H1 (cell line): ENCODE data around the gene GLG1. TPM values are rescaled to one million over a fixed set of nuclear protein-coding genes. Genes with fewer than 3 reads are reported as not detected.

Source experiments
- CTCF ChIA-PET: fragments of 300-600 bp; sonication (Branson Sonifier 250); formaldehyde crosslinking; loops from one replicate; lab custom pipeline; 2021; ENCODE audit not compliant: partially characterized antibody; lab: Charles Lee
- POLR2A ChIA-PET: fragments of 300-600 bp; sonication (Branson Sonifier 250); formaldehyde crosslinking; loops from one replicate; lab custom pipeline; 2021; ENCODE audit warnings: inconsistent platforms; ENCODE audit not compliant: partially characterized antibody; lab: Charles Lee
- DNase-seq, 2 experiments: peaks; one replicate each; pipeline versions ENCODE4 v3.0.0 to v3.0.0-alpha.2; 2010 to 2022; ENCODE audit warnings: low spot score in 2 of 2, low read depth in 1 of 2, mixed read lengths in 1 of 2
- FAIRE-seq: peaks from 2 replicates; lab custom pipeline; 2011; peaks lifted over from hg19 to GRCh38; lab: Jason Lieb, UNC
- H2AFZ ChIP-seq: 2 replicates; pipeline ENCODE4 v1.8.1; 2012; ENCODE audit warnings: low read length, inconsistent platforms
- H2AK5ac ChIP-seq: 2 replicates; pipeline ENCODE4 v1.6.1; 2013; ENCODE audit warnings: low read depth, low read length
- H2BK120ac ChIP-seq: replicated peaks from 2 replicates; pipeline ENCODE3; 2013; ENCODE audit warnings: low read depth, low read length, inconsistent platforms
- H2BK12ac ChIP-seq: 2 replicates; pipeline ENCODE4 v1.6.1; 2013; ENCODE audit warnings: low read depth, low read length
- H2BK15ac ChIP-seq: 2 replicates; pipeline ENCODE4 v1.6.1; 2013; ENCODE audit warnings: low read length
- H2BK20ac ChIP-seq: 2 replicates; pipeline ENCODE4 v1.6.1; 2013; ENCODE audit warnings: low read length
- H2BK5ac ChIP-seq: 2 replicates; pipeline ENCODE4 v1.6.1; 2013; ENCODE audit warnings: low read depth, low read length
- H3K14ac ChIP-seq: 2 replicates; pipeline ENCODE4 v1.6.1; 2013; ENCODE audit warnings: inconsistent platforms; ENCODE audit not compliant: insufficient read length
- H3K18ac ChIP-seq: 2 replicates; pipeline ENCODE4 v1.6.1; 2013; ENCODE audit warnings: low read length; ENCODE audit errors: extremely low read depth
- H3K23ac ChIP-seq: 2 replicates; pipeline ENCODE4 v1.6.1; 2013; ENCODE audit warnings: inconsistent platforms; ENCODE audit not compliant: insufficient read length
- H3K23me2 ChIP-seq: 2 replicates; pipeline ENCODE4 v1.6.1; 2013; ENCODE audit warnings: low read depth, low read length
- H3K27ac ChIP-seq: 2 replicates; pipeline ENCODE4 v1.6.1; 2011; ENCODE audit warnings: low read depth, low read length, inconsistent platforms
- H3K27me3 ChIP-seq, 4 experiments: replicated peaks in 1 of 4; 1 replicate in 1 of 4; 2 replicates in 3 of 4; pipeline versions ENCODE4 v1.6.1 to v1.8.1; 2011 to 2013; ENCODE audit warnings: low read length in 3 of 4, mild to moderate bottlenecking in 3 of 4, inconsistent platforms in 2 of 4, mixed read lengths in 2 of 4, moderate library complexity in 1 of 4; ENCODE audit not compliant: control insufficient read depth in 3 of 4, insufficient read depth in 3 of 4; ENCODE audit errors: extremely low read depth in 1 of 4
- H3K36me3 ChIP-seq, 4 experiments: 2 replicates each; pipeline versions ENCODE4 v1.6.1 to v1.8.1; 2011 to 2013; ENCODE audit warnings: mild to moderate bottlenecking in 4 of 4, low read length in 3 of 4, moderate library complexity in 2 of 4, control low read depth in 1 of 4, inconsistent platforms in 1 of 4; ENCODE audit not compliant: insufficient read depth in 4 of 4, control insufficient read depth in 2 of 4
- H3K4ac ChIP-seq: replicated peaks from 2 replicates; pipeline ENCODE3; 2013; ENCODE audit warnings: low read length, low read depth, mixed read lengths, inconsistent platforms; ENCODE audit not compliant: insufficient read length
- H3K4me1 ChIP-seq, 4 experiments: replicated peaks in 1 of 4; 1 replicate in 1 of 4; 2 replicates in 3 of 4; pipeline versions ENCODE4 v1.6.1 to v1.8.1; 2011 to 2013; ENCODE audit warnings: low read length in 3 of 4, inconsistent platforms in 2 of 4, mixed read lengths in 1 of 4; ENCODE audit not compliant: insufficient read depth in 4 of 4, control insufficient read depth in 3 of 4
- H3K4me2 ChIP-seq, 2 experiments: 2 replicates each; pipeline versions ENCODE4 v1.6.1 to v1.8.1; 2011 to 2013; ENCODE audit warnings: low read depth in 2 of 2, low read length in 2 of 2, control low read depth in 1 of 2, inconsistent platforms in 1 of 2, mild to moderate bottlenecking in 1 of 2; ENCODE audit not compliant: insufficient read depth in 1 of 2
- H3K4me3 ChIP-seq, 4 experiments: fragments of 200-600, 300-600 bp in 1 of 4; sonication (generic), shearing (Covaris generic), sonication (Bioruptor Twin) in 1 of 4; 2 replicates each; pipeline versions ENCODE4 v1.5.1 to v1.8.1; 2011 to 2016; ENCODE audit warnings: low read length in 4 of 4, low read depth in 3 of 4, control low read depth in 2 of 4, inconsistent platforms in 2 of 4, mild to moderate bottlenecking in 2 of 4, mixed read lengths in 1 of 4, moderate library complexity in 1 of 4; ENCODE audit not compliant: insufficient read depth in 2 of 4; ENCODE audit errors: extremely low read depth in 1 of 4
- H3K56ac ChIP-seq: replicated peaks from 2 replicates; pipeline ENCODE3; 2013; ENCODE audit warnings: low read depth, mild to moderate bottlenecking, mixed read lengths, low read length, inconsistent platforms; ENCODE audit not compliant: insufficient read length
- H3K79me1 ChIP-seq: 2 replicates; pipeline ENCODE4 v1.6.1; 2013; ENCODE audit warnings: low read depth, low read length, control low read depth
- H3K79me2 ChIP-seq, 2 experiments: 2 replicates each; pipeline versions ENCODE4 v1.6.1 to v1.8.1; 2012 to 2013; ENCODE audit warnings: low read length in 2 of 2, mild to moderate bottlenecking in 2 of 2, inconsistent platforms in 1 of 2; ENCODE audit not compliant: insufficient read depth in 2 of 2, control insufficient read depth in 1 of 2
- H3K9ac ChIP-seq, 4 experiments: replicated peaks in 1 of 4; 1 replicate in 1 of 4; 2 replicates in 3 of 4; pipeline versions ENCODE4 v1.6.1 to v1.8.1; 2011 to 2013; ENCODE audit warnings: low read depth in 3 of 4, low read length in 3 of 4, control low read depth in 2 of 4, mild to moderate bottlenecking in 2 of 4, moderate library complexity in 2 of 4, inconsistent platforms in 1 of 4; ENCODE audit errors: extremely low read depth in 1 of 4
- H3K9me3 ChIP-seq, 2 experiments: 2 replicates each; pipeline versions ENCODE4 v1.6.1 to v1.8.1; 2012 to 2013; ENCODE audit warnings: mild to moderate bottlenecking in 2 of 2, moderate library complexity in 2 of 2, control low read depth in 1 of 2, inconsistent platforms in 1 of 2, low read depth in 1 of 2, low read length in 1 of 2, mixed read lengths in 1 of 2; ENCODE audit not compliant: insufficient read depth in 2 of 2
- H4K20me1 ChIP-seq, 2 experiments: replicated peaks in 1 of 2; 2 replicates each; pipeline versions ENCODE3 to v1.8.1; 2011 to 2013; ENCODE audit warnings: inconsistent platforms in 2 of 2, low read length in 2 of 2, mild to moderate bottlenecking in 1 of 2; ENCODE audit not compliant: insufficient read depth in 2 of 2, control insufficient read depth in 1 of 2
- H4K5ac ChIP-seq: 2 replicates; pipeline ENCODE4 v1.6.1; 2013; ENCODE audit warnings: low read length, low read depth, mixed read lengths, inconsistent platforms; ENCODE audit not compliant: insufficient read length
- H4K8ac ChIP-seq: 2 replicates; pipeline ENCODE4 v1.8.0; 2013; ENCODE audit warnings: mild to moderate bottlenecking, moderate library complexity, low read length, inconsistent platforms; ENCODE audit not compliant: insufficient read depth; ENCODE audit errors: extremely low read depth
- H4K91ac ChIP-seq: replicated peaks from 2 replicates; pipeline ENCODE3; 2013; ENCODE audit warnings: low read length, mixed read lengths, inconsistent platforms; ENCODE audit not compliant: insufficient read length
- EGR1 ChIP-seq: IDR thresholded peaks from 2 replicates; pipeline ENCODE4 v1.6.1; 2011; ENCODE audit warnings: low read depth, low read length, borderline replicate concordance
- FOSL1 ChIP-seq: IDR thresholded peaks from 2 replicates; pipeline ENCODE4 v1.6.1; 2011; ENCODE audit warnings: mild to moderate bottlenecking, low read depth, low read length, moderate library complexity; ENCODE audit not compliant: insufficient read depth
- GTF2F1 ChIP-seq: IDR thresholded peaks from 2 replicates; pipeline ENCODE4 v1.6.1; 2012; ENCODE audit warnings: low read depth, low read length, improper control_type of control experiment, borderline replicate concordance
- HDAC6 ChIP-seq: IDR thresholded peaks from one replicate; pipeline ENCODE4 v1.7.1; 2012; ENCODE audit warnings: low read depth, mild to moderate bottlenecking, inconsistent platforms, low read length, moderate library complexity
- JUN ChIP-seq: IDR thresholded peaks from 2 replicates; pipeline ENCODE4 v1.6.1; 2011; ENCODE audit warnings: low read depth, mild to moderate bottlenecking, improper control_type of control experiment, low read length
- POLR2A ChIP-seq, 2 experiments: IDR thresholded peaks; 1 replicate in 1 of 2; 2 replicates in 1 of 2; pipeline ENCODE4 v1.6.1; 2011; ENCODE audit warnings: low read depth in 2 of 2, low read length in 2 of 2, mild to moderate bottlenecking in 2 of 2; ENCODE audit errors: control extremely low read depth in 1 of 2
- POU5F1 ChIP-seq: IDR thresholded peaks from 2 replicates; pipeline ENCODE4 v1.6.1; 2011; ENCODE audit warnings: low read depth, mild to moderate bottlenecking, low read length, moderate library complexity
- RAD21 ChIP-seq, 2 experiments: IDR thresholded peaks in 1 of 2; conservative IDR thresholded peaks in 1 of 2; 2 replicates each; pipeline ENCODE4 v1.6.1; 2011; ENCODE audit warnings: low read depth in 2 of 2, low read length in 2 of 2, improper control_type of control experiment in 1 of 2, inconsistent platforms in 1 of 2, mild to moderate bottlenecking in 1 of 2, moderate library complexity in 1 of 2
- SP1 ChIP-seq: IDR thresholded peaks from 2 replicates; pipeline ENCODE4 v1.6.1; 2011; ENCODE audit warnings: low read depth, low read length
- SUZ12 ChIP-seq: fragments of 200-600 bp; sonication (generic); IDR thresholded peaks from 2 replicates; pipeline ENCODE4 v1.6.1; 2012; ENCODE audit warnings: mild to moderate bottlenecking, inconsistent platforms, low read length, moderate library complexity, mixed read lengths
- TAF1 ChIP-seq: IDR thresholded peaks from 2 replicates; pipeline ENCODE4 v1.6.1; 2011; ENCODE audit warnings: mild to moderate bottlenecking, low read depth, low read length
- TBP ChIP-seq: IDR thresholded peaks from 2 replicates; pipeline ENCODE4 v1.6.1; 2011; ENCODE audit warnings: low read depth, low read length, improper control_type of control experiment
- WGBS, 2 experiments: shearing (Covaris generic) in 1 of 2; methylation state at CpG; one replicate each; pipeline versions ENCODE4 v1.1.6 to v1.1.7; 2013 to 2015; ENCODE audit warnings: low lambda C conversion rate in 2 of 2, mixed read lengths in 2 of 2, inconsistent platforms in 1 of 2, low coverage in 1 of 2, missing lambda C conversion rate in 1 of 2; ENCODE audit not compliant: insufficient replicate concordance in 2 of 2, insufficient coverage in 1 of 2, insufficient read length in 1 of 2; ENCODE audit errors: extremely low coverage in 1 of 2, missing lambda C conversion rate in 1 of 2; 5-methylcytosine and 5-hydroxymethylcytosine counted together
- polyA plus RNA-seq, 7 experiments: library from polyadenylated mRNA; depleted of rRNA in 3 of 7; stranded (reverse) in 5 of 7; unstranded in 2 of 7; fragments of >200 nt in 5 of 7; fragments of 200-250 nt in 2 of 7; gene quantifications; 1 replicate in 5 of 7; 2 replicates in 1 of 7; 4 replicates in 1 of 7; pipeline versions ENCODE4 v1.2.1 to v1.2.3, GENCODE V29; 2011 to 2013; ENCODE audit warnings: missing spikeins in 2 of 7, mixed read lengths in 2 of 7
- total RNA-seq: library from RNA; stranded (reverse); fragmentation: NEBNext Ultra II Directional; extraction: Animal tissue kit (Norgen Biotek cat#: 25700); gene quantifications from 2 replicates; pipeline ENCODE4 v1.2.1, GENCODE V29; 2021

The GLG1 gene
- total and polyA plus RNA-seq, 2 of the 8 experiments (the other 6 are each of a cell fraction or from before 2014, with no cell fraction given): 53.4 to 139 TPM

DNA sequence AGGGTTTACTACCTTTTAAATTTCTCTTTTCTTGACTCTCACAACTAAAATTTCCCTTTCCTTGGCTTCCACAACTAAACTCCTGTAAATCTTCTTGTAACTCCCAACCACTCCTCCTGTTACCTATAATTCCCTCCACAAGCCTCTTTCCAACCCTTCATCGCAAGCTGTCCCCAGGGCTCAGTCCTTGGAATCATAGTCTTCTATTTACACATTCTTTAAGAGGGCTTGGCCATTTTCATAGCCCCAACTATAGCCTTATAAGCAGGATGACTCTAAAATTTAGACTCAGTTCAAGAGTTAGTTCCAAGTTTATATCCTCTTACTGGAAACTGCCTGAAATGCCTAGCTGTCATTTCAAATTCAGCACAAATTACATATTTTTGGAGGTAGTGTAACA lies 23.9 kb downstream of the GLG1 start:
- no peak overlapping the region for H2BK15ac ChIP-seq
- POLR2A ChIA-PET: no interaction called here
- CTCF ChIA-PET: interaction anchor here (0.9 kb wide), 1 partner anchor 26 kb away, joined by 3 read pairs; no protein-coding TSS in a partner anchor
- H3K23me2 ChIP-seq: no peaks in the 10 kb centered on the region
- H3K27me3 ChIP-seq: no peaks in the 10 kb centered on the region
- no peak overlapping the region for H2BK5ac ChIP-seq
- WGBS, 2 experiments: 94% methylated on average over 1 of the region's 1 CpG; no CpG with 5 or more reads in 1 of the 2 experiments
- no peak overlapping the region for H3K18ac ChIP-seq
- H2BK12ac ChIP-seq: no peak overlapping the region
- H4K20me1 ChIP-seq: peaks cover 2 to 8% of the 10 kb centered on the region in 2 experiments
- peaks cover 9 to 95% of the 10 kb centered on the region in 2 experiments for H3K79me2 ChIP-seq
- H3K23ac ChIP-seq: no peak overlapping the region
- DNase-seq: no peak
- H4K5ac ChIP-seq: no peak overlapping the region
- H2BK20ac ChIP-seq: no peak overlapping the region
- no peak overlapping the region for H3K4me2 ChIP-seq
- H3K14ac ChIP-seq: no peak overlapping the region
- H3K27ac ChIP-seq: no peak overlapping the region
- peaks cover 0 to 2% (median 0%) of the 10 kb centered on the region in 4 experiments; a peak in 1 of 7 replicates for H3K4me1 ChIP-seq
- H4K91ac ChIP-seq: no peak overlapping the region
- H3K79me1 ChIP-seq: peaks cover 4% of the 10 kb centered on the region
- H3K9me3 ChIP-seq: no peaks in the 10 kb centered on the region
- no peak for FAIRE-seq
- H3K4me3 ChIP-seq: no peak overlapping the region
- H2BK120ac ChIP-seq: no peak overlapping the region
- H2AK5ac ChIP-seq: no peak overlapping the region
- H3K56ac ChIP-seq: no peak overlapping the region
- H3K9ac ChIP-seq: no peak overlapping the region; a peak in 1 of 7 replicates
- TF ChIP-seq FOSL1 (no peak), SP1 (no peak), POU5F1 (no peak), RAD21 (IDR thresholded peaks at IDR 0.05 in 1 of 2, conservative IDR thresholded peaks at IDR 0.05 in 1 of 2; ENCODE audit: low read depth in 2 of 2, low read length in 2 of 2) (no peak), SUZ12 (no peak), JUN (no peak), POLR2A (IDR thresholded peaks at IDR 0.05; ENCODE audit: control extremely low read depth in 1 of 2, low read depth in 2 of 2, low read length in 2 of 2) (no peak), GTF2F1 (no peak), TBP (no peak), EGR1 (no peak), HDAC6 (no peak), TAF1 (no peak)
- H4K8ac ChIP-seq: no peak overlapping the region
- H3K36me3 ChIP-seq: no peaks in the 10 kb centered on the region
- no peak overlapping the region for H2AFZ ChIP-seq
- H3K4ac ChIP-seq: no peak overlapping the region
